ENCODE data around the gene IRS1.

The IRS1 gene

DNA sequence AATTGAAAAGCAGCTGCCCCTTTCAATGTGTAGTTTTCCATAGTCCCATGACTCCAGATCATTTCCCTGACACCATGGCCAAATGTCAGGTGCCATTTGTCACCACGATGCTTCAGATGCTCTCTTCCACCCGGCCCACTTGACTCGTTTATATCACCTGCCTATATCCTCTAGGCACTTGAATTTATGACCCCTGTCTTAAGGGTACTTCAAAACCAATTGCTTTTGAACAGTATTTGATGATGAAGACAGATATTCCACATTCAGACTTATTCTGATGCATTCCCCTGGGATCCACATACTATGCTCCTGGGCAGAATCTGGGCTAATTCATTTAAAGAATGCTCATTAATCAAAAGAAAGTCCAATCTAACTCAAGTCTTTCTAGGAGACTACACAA lies 19.3 kb upstream of the IRS1 start:
- DNase-seq (ENCODE audit: low spot score): peak; percentile 77

DNA sequence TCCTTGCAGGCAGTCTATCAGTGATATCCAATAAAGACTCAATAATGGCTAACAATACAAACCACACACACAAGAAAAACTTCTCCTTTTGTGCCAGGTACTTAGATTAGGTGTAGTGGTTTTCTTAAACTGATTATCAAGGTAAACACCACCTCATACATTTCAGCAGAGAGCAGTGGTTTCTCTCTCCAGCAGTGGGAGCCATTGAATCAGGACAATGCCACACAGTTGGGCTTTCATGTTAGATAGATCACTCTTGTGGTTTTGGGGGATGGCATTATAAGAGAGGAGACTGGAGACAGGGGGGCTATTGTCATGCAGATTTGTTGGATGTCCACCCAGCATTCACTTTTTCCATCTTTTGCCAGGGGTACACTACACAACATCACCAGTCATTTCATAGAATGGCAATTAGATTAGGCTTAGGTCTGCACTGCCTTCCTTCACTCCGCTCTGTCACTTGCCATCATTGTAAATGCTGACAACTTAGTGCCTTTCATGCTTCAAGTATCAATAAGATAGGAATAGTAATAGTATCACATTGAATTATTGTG lies 13.6 kb upstream of the IRS1 start:
- no peak for DNase-seq (ENCODE audit: low spot score)

DNA sequence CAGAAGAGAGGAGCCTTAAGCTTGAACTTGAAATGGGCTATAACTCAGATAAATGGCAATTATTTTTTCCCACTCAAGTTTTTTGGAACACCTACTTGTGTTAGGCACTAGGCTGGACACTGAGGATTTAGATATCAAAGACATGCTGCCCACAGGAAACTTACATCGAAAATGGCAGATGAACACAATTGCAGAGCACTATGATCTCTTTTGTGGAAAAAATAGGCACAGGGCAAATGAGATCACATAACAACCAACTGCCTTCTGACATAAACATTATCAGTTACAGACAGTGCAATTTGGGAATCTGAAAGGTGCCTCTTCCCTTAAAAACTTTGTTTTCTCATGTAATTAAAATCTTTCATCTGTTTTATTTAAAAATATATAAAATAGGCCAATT lies 3.8 kb upstream of the IRS1 start:
- no peak for DNase-seq (ENCODE audit: low spot score)

- peak; percentile 55 for DNase-seq (ENCODE audit: low spot score)
Observed at GRCh38 chr2:226802573-226802972, 3.0 kb upstream of the IRS1 start.

DNA sequence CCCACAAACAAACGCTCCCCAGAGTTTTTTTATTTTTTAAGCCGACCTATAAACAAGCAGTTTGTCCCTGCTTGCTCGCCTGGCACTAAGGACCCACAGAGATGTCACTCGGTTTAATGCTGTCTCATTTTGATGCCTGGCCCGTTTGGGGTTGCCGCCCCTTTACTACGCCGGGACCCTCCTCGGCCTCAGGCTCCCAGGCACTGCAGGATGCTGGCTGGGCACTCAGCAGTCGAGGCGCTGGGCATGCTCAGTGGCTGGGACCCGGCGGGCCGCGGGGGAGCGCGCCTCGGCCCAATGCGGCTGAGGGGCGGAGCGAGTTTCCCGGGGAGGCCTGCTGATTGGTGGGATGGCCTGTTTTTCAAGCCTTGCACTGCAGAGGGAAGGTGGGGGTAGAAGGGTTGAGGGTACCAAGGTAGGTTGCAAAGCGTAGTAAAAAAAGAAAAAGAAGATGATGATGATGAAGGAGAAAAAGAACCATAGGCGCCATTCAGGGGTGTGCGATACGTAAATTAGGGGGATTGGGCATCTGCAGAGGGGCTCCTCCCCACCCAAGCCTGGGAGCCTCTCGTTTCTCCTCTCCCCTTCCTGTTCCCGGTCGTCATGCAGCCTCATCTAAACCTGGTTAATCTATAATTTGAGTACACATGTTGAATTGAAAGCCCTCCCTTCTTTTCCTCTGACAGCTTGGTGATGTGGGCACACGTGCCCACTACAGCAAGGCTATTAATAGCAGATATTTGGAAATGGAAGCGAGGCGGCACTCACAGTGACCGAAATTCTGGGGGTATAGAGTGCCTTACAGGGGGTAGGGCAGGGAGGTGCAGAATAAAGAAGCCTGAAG lies 1.5 kb upstream of the IRS1 start:
- DNase-seq (ENCODE audit: low spot score): peak; percentile 83

DNA sequence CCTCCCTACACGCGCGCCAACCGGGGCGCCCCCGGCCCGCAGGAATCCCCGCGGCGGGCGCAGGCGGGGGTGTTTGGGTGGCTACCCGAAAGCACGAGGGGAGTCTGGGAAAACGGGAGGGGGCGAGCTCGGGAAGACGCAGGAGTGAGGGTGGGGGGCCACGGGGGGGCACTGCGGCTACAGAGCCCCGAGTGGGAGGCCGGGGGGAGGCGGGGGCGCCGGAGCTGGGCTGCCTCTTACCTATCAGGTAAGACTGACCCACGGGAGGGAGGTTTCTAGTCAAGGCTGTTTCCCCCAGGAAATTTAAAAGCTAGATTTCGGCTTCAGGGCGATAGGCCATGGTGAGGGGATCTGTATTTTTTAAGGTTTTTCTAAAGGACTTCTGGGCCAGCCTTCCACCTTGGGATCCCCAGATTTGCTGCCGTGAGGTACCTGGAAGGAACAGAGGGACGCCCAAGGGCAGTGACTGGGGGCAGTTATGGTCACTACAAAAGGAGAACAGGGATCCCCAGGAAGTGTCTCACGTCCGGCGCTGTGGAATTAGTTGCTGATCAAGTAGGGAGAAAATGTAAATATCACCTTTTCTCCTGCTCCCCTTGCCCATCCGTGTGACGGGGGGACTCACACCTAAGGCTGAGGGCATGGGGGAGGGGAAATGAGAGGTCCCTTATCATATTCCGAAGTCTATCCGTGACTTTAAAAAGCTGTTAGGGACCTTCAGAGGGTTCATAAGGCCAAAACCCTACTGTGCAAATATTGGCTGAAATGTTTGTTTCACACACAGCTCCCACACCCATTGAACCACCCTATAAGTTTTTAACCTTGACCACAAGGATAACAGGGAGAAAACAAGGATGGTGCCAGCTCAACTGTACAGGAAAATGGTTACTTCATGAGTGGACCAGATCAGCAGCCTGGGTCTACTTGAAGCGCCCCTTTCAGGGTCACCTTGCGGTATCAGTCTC lies 638 bp upstream of the IRS1 start:
- DNase-seq (ENCODE audit: low spot score): peak; percentile 15

GRCh38 chr2:226798422-226799210 lies 1.0 kb downstream of the IRS1 start:
- no peak for DNase-seq (ENCODE audit: low spot score)

GRCh38 chr2:226797989-226798421 lies 1.6 kb downstream of the IRS1 start:
- no peak for DNase-seq (ENCODE audit: low spot score)

- no peak for DNase-seq (ENCODE audit: low spot score)
Observed at GRCh38 chr2:226797289-226797988, 2.2 kb downstream of the IRS1 start.

DNA sequence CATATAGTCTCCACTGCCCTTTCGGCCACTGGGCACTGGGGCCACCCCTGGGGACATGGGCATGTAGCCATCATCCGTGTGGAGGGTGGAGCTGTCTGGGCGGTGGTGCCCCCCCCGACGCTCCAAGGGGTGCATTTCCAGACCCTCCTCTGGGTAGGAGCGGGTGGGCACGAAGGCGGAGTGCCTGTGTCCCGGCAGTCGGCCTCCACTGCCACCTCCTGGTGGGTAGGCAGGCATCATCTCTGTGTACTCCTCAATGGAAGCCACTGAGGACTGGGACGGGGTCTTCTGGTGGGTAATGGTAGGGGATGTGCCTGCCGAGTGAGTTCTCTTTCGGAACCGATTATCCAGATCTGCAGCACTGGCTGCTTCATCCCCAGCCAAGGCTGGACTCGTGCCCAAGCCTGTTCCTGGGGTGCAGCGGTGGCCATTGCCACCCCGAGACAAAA lies 2.8 kb downstream of the IRS1 start:
- no peak for DNase-seq (ENCODE audit: low spot score)

GRCh38 chr2:226796012-226796839 lies 3.4 kb downstream of the IRS1 start:
- DNase-seq (ENCODE audit: low spot score): no peak

GRCh38 chr2:226795281-226796011 lies 4.2 kb downstream of the IRS1 start:
- no peak for DNase-seq (ENCODE audit: low spot score)

DNA sequence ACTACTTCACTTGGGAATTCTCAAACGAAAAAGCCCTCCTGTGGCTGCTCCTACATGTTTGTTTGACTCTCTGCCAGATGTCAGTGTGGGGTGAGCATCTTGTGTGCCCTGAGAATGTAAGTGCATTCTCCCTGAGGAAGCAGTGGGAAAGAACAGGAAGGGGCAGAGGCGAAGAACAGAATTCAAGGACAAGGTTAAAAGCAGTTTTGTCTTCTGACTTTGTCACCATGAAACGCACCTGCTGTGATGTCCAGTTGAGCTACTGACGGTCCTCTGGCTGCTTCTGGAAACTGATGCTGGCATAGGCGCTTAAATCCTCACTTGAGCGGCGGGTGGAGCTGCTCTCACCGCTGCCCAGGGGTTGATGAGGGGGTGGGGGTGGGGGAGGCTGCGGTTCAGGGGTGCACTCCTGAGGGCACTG lies 4.9 kb downstream of the IRS1 start:
- DNase-seq (ENCODE audit: low spot score): no peak

DNA sequence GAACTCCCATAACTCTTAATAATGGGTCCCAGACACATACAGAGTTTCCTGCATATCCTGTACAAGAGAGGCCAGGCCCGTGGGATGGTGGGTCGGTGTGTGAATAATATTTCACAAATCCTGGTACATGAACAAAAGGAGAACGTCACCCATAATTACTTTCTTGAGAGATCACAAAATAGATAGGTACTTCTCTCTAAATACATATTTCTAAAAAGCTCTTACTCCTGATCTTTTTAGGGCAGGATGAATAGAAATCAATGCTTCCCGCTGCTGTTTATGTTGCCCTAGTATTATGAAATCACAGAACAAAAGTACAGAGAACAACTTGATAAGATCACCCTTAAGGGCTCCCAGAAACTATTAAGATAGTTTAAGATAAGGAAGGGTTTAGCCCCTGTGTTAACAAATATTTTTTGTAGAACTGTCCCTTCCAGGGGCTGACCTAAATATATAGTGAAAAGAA lies 5.4 kb downstream of the IRS1 start:
- no peak for DNase-seq (ENCODE audit: low spot score)

DNA sequence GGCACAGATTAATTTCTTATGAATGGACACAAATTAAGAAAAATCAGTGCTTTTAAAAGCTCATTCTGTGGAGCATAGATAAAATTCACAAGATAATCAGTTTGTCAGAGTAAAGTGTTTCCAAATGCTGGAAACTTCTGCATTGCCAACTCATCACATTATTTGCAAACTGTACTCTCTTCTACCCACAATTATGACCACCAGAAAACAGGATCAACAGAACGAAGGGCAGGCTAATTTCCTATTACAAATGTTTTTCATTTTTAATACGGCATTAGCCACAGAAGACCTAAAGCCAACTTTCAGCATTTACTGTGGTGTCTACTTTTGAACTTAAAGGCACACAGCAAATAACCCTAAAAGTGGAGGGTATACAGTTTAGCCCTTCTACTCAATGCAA lies 6.0 kb downstream of the IRS1 start:
- no peak for DNase-seq (ENCODE audit: low spot score)

DNA sequence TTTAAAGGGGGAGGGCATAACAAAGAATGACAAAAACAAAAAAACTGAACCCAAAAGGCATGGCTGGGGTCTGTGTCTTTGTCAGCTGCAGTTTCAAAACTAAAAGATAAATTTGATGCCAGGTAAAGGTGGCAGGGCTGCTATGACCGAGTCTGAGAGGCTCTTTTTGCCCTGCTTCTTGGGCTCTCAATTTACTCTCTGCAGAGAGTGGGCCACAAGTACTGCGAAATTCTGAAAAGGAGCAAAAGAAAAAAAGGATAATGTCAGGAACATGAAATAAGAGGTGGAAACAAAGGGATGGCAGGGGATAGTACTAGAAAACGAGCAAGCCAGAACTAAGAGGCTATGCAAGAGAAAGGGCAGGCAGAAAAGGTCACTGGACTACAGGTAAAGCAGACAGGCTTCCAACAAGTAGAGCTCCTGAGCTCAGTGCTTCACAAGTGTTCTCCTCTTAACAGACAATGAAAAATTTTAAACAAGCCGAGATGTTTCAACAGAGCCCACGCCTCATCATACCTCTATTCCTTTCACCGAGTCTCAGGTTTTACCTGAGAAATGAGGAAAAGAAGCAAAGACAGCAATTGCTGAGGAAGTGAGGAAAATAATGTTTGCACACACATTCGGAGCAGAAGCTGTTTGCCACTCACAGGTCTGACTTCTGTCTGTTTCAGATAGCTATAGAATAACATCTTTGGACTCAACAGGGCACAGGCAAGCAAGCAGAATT lies 7.3 kb downstream of the IRS1 start:
- DNase-seq (ENCODE audit: low spot score): no peak

DNA sequence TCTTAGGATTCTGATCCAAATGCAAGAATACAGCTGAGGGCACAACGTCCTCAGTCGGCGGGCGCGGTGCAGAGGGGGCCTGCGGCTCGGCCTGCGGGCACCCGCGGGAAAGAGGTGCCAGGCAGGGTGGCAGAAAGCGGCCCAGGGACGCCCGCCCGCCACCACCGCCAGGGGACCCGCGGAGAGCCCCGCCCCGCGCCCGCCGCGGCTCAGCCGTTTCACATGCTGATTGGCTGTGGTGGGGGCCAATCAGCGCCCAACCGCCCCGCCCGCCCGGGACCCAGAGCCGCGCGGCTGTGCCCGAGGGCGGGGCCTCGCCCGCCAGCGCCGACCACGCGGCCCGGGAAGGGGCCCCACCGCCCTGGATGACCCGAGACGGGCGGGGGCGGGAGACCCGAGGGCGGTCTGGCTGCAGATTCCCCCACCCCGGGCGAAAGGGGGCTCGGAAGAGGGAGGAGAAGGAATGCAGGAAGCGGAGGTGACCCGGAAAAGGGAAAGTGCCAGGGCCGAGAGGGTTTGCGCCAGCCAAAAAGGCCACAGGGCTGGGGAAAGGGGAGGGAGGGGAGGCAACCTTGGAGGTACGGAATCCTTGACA lies 8.0 kb downstream of the IRS1 start:
- DNase-seq (ENCODE audit: low spot score): peak; percentile 79

GRCh38 chr2:226791056-226791486 lies 8.5 kb downstream of the IRS1 start:
- peak; percentile 52 for DNase-seq (ENCODE audit: low spot score)
